Measurements from ENCODE around the gene B4GALT1. TPM values are rescaled to one million over a fixed set of nuclear protein-coding genes. Genes with fewer than 3 reads are reported as not detected.
A peak's percentile ranks its signal among the peaks of the same experiment; 100 is the strongest.

B4GALT1 gene
- total RNA-seq, 1 donor = 9.4 TPM

GRCh38 chr9:33144551-33144950, 22.6 kb downstream of the B4GALT1 start:
- no peak for DNase-seq (ENCODE audit: low read depth in 2 of 3, low spot score in 2 of 3)

- no peak for DNase-seq (ENCODE audit: low read depth in 2 of 3, low spot score in 2 of 3)
Measured at GRCh38 chr9:33143241-33143661, 23.9 kb downstream of the B4GALT1 start.

GRCh38 chr9:33142535-33142934, 24.6 kb downstream of the B4GALT1 start:
- no peak for DNase-seq (ENCODE audit: low read depth in 2 of 3, low spot score in 2 of 3)

GRCh38 chr9:33140401-33141360, 26.5 kb downstream of the B4GALT1 start:
- DNase-seq (ENCODE audit: low read depth in 2 of 3, low spot score in 2 of 3) = no peak

- no peak for DNase-seq (ENCODE audit: low read depth in 2 of 3, low spot score in 2 of 3)
Measured at GRCh38 chr9:33139421-33140228, 27.5 kb downstream of the B4GALT1 start.

GRCh38 chr9:33138768-33139167, 28.4 kb downstream of the B4GALT1 start:
- no peak for DNase-seq (ENCODE audit: low read depth in 2 of 3, low spot score in 2 of 3)

GRCh38 chr9:33137781-33138264, 29.3 kb downstream of the B4GALT1 start:
- no peak for DNase-seq (ENCODE audit: low read depth in 2 of 3, low spot score in 2 of 3)

GRCh38 chr9:33136721-33137670, 30.1 kb downstream of the B4GALT1 start:
- peak in 1 of 3 donors; percentile 34 for DNase-seq (ENCODE audit: low read depth in 2 of 3, low spot score in 2 of 3)

GRCh38 chr9:33135470-33135958, 31.6 kb downstream of the B4GALT1 start:
- peak in 2 of 3 donors; percentile 63 to 91 for DNase-seq (ENCODE audit: low read depth in 2 of 3, low spot score in 2 of 3)

- DNase-seq (ENCODE audit: low read depth in 2 of 3, low spot score in 2 of 3) = no peak
Measured at GRCh38 chr9:33135031-33135461, 32.1 kb downstream of the B4GALT1 start.

- no peak for DNase-seq (ENCODE audit: low read depth in 2 of 3, low spot score in 2 of 3)
Measured at GRCh38 chr9:33133186-33133585, 34.0 kb downstream of the B4GALT1 start.

- no peak for DNase-seq (ENCODE audit: low read depth in 2 of 3, low spot score in 2 of 3)
Measured at GRCh38 chr9:33131790-33132772, 35.1 kb downstream of the B4GALT1 start.

GRCh38 chr9:33130961-33131789, 36.0 kb downstream of the B4GALT1 start:
- DNase-seq (ENCODE audit: low read depth in 2 of 3, low spot score in 2 of 3) = no peak

- DNase-seq (ENCODE audit: low read depth in 2 of 3, low spot score in 2 of 3) = peak in 1 of 3 donors; percentile 71
Measured at GRCh38 chr9:33129886-33130881, 37.0 kb downstream of the B4GALT1 start.

- DNase-seq (ENCODE audit: low read depth in 2 of 3, low spot score in 2 of 3) = no peak
Measured at GRCh38 chr9:33129251-33129885, 37.8 kb downstream of the B4GALT1 start.

GRCh38 chr9:33128570-33128969, 38.6 kb downstream of the B4GALT1 start:
- DNase-seq (ENCODE audit: low read depth in 2 of 3, low spot score in 2 of 3) = no peak
